HCT116 (cell line): ENCODE results near the gene CRIP2. TPM values are rescaled to one million over a fixed set of nuclear protein-coding genes. Genes with fewer than 3 reads are reported as not detected.

ENCODE experiments used
- ATAC-seq: fragments of 200-7000 bp; cut with Tn5 transposase; 2 replicates; pipeline ENCODE4 v1.9.1; 2020; ENCODE audit warnings: mild to moderate bottlenecking, moderate library complexity
- BruUV-seq: library from RNA; stranded (reverse); fragments of 400-500 nt; replicated peaks from 2 replicates; lab custom pipeline; 2021; lab: Mats Ljungman, UMichigan
- CTCF ChIA-PET: fragments of 300-600 bp; sonication (Branson Sonifier 250); formaldehyde crosslinking; loops from one replicate; lab custom pipeline; 2021; ENCODE audit warnings: antibody characterized with exemption; lab: Charles Lee
- POLR2A ChIA-PET: fragments of 300-600, 350-600 bp; sonication (Branson Sonifier 250); formaldehyde crosslinking; loops from one replicate; lab custom pipeline; 2021; ENCODE audit warnings: antibody characterized with exemption; lab: Charles Lee
- RAD21 ChIA-PET, 2 experiments: fragments of 300-600 bp; sonication (Branson Sonifier 250); formaldehyde crosslinking; loops; one replicate each; lab custom pipeline; 2023; ENCODE audit warnings: low total read pairs in 2 of 2; ENCODE audit not compliant: uncharacterized antibody in 2 of 2, unreplicated experiment in 2 of 2, low non-redundant PET in 1 of 2; lab: Charles Lee
- DNase-seq: peaks from one replicate; pipeline ENCODE4 v3.0.0-alpha.2; 2010; ENCODE audit warnings: low read depth, low spot score
- H2AFZ ChIP-seq: fragments of 200-600 bp; shearing (Covaris generic), sonication (generic); 2 replicates; pipeline ENCODE4 v1.6.1; 2017; ENCODE audit warnings: low read depth, mixed run types, mixed read lengths, antibody characterized with exemption, low read length; ENCODE audit not compliant: poor library complexity, severe bottlenecking
- H3K27ac ChIP-seq: 2 replicates; pipeline ENCODE4 v1.5.1; 2012; ENCODE audit warnings: low read depth, low read length
- H3K27me3 ChIP-seq: fragments of 200-600 bp; sonication (generic); 2 replicates; pipeline ENCODE4 v1.6.1; 2016; ENCODE audit warnings: mixed run types, low read length, mixed read lengths; ENCODE audit not compliant: insufficient read depth
- H3K36me3 ChIP-seq, 2 experiments: fragments of 200-500 bp in 1 of 2; fragments of 200-600 bp in 1 of 2; sonication (Bioruptor generic) in 1 of 2; sonication (generic) in 1 of 2; 2 replicates each; pipeline versions ENCODE4 v1.5.1 to v1.6.1; 2014 to 2016; ENCODE audit warnings: low read length in 2 of 2, inconsistent platforms in 1 of 2, mixed read lengths in 1 of 2, mixed run types in 1 of 2; ENCODE audit not compliant: insufficient read depth in 2 of 2, control insufficient read depth in 1 of 2
- H3K4me1 ChIP-seq, 2 experiments: fragments of 200-600 bp in 1 of 2; sonication (generic) in 1 of 2; 2 replicates each; pipeline versions ENCODE4 v1.5.1 to v1.6.1; 2012 to 2017; ENCODE audit warnings: low read length in 2 of 2, inconsistent platforms in 1 of 2, mild to moderate bottlenecking in 1 of 2, mixed read lengths in 1 of 2, mixed run types in 1 of 2, moderate library complexity in 1 of 2; ENCODE audit not compliant: insufficient read depth in 2 of 2, control insufficient read depth in 1 of 2
- H3K4me2 ChIP-seq: fragments of 200-600 bp; sonication (generic); 2 replicates; pipeline ENCODE4 v1.6.1; 2017; ENCODE audit warnings: mixed run types, low read length, mixed read lengths
- H3K4me3 ChIP-seq, 2 experiments: fragments of 200-600 bp in 1 of 2; sonication (generic) in 1 of 2; replicated peaks in 1 of 2; 2 replicates each; pipeline ENCODE4 v1.5.1; 2011 to 2016; ENCODE audit warnings: low read length in 2 of 2, control low read depth in 1 of 2, low read depth in 1 of 2, mild to moderate bottlenecking in 1 of 2, mixed read lengths in 1 of 2, mixed run types in 1 of 2
- H3K79me2 ChIP-seq: fragments of 200-600 bp; sonication (generic); 2 replicates; pipeline ENCODE4 v1.6.1; 2017; ENCODE audit warnings: mild to moderate bottlenecking, mixed run types, low read length, moderate library complexity, mixed read lengths; ENCODE audit not compliant: insufficient read depth
- H3K9ac ChIP-seq: fragments of 200-600 bp; sonication (generic); 2 replicates; pipeline ENCODE4 v1.6.1; 2016; ENCODE audit warnings: low read length, mixed read lengths
- H3K9me2 ChIP-seq: fragments of 200-600 bp; sonication (generic), shearing (Covaris generic); 2 replicates; pipeline ENCODE4 v1.6.1; 2017; ENCODE audit warnings: mixed run types, mild to moderate bottlenecking, moderate library complexity; ENCODE audit not compliant: insufficient read depth
- H3K9me3 ChIP-seq, 2 experiments: fragments of 200-500 bp in 1 of 2; fragments of 200-600 bp in 1 of 2; sonication (Bioruptor generic) in 1 of 2; sonication (generic) in 1 of 2; 2 replicates each; pipeline ENCODE4 v1.6.1; 2014 to 2017; ENCODE audit warnings: low read length in 2 of 2, mixed read lengths in 2 of 2, inconsistent platforms in 1 of 2, low read depth in 1 of 2, mild to moderate bottlenecking in 1 of 2, mixed run types in 1 of 2, moderate library complexity in 1 of 2; ENCODE audit not compliant: control insufficient read depth in 1 of 2, insufficient read depth in 1 of 2
- H4K20me1 ChIP-seq: fragments of 200-600 bp; sonication (generic), shearing (Covaris generic); 2 replicates; pipeline ENCODE4 v1.6.1; 2017; ENCODE audit warnings: mixed run types, mild to moderate bottlenecking, moderate library complexity; ENCODE audit not compliant: insufficient read depth
- EZH2 ChIP-seq: fragments of 200-600 bp; sonication (generic); IDR thresholded peaks from 2 replicates; pipeline ENCODE4 v1.6.1; 2017; ENCODE audit warnings: antibody characterized with exemption, mixed run types
- POLR2A ChIP-seq: IDR thresholded peaks from 2 replicates; pipeline ENCODE4 v1.7.0; 2011; ENCODE audit warnings: borderline replicate concordance; ENCODE audit not compliant: insufficient read depth, insufficient read length; ENCODE audit errors: extremely low read depth
- POLR2AphosphoS5 ChIP-seq: IDR thresholded peaks from 2 replicates; pipeline ENCODE4 v1.6.1; 2011; ENCODE audit warnings: mild to moderate bottlenecking, low read depth, low read length, moderate library complexity
- TCF7L2 ChIP-seq: IDR thresholded peaks from 2 replicates; pipeline ENCODE4 v1.7.0; 2011; ENCODE audit warnings: borderline replicate concordance, inconsistent platforms; ENCODE audit not compliant: insufficient read depth, insufficient read length; ENCODE audit errors: extremely low read depth
- ZFX ChIP-seq: fragments of 450-650 bp; IDR thresholded peaks from 2 replicates; pipeline ENCODE4 v1.6.1; 2017
- intact Hi-C: fragments of 100-400 bp; cut with micrococcal nuclease; formaldehyde crosslinking; loops from 2 replicates; pipeline ENCODE4 v1.10.0; 2022
- total RNA-seq: library from RNA; stranded (reverse); gene quantifications from one replicate; pipeline ENCODE4 v1.2.1, GENCODE V29; 2021; ENCODE audit not compliant: unreplicated experiment
- TF ChIP-seq, protein P1 (sequence below), 3 experiments: fragments of 200-600 bp in 1 of 3; sonication (generic) in 1 of 3; IDR thresholded peaks in 2 of 3; conservative IDR thresholded peaks in 1 of 3; 2 replicates each; pipeline ENCODE4 v1.5.1; 2012 to 2017; ENCODE audit warnings: low read depth in 2 of 3, low read length in 2 of 3, antibody characterized with exemption in 1 of 3, borderline replicate concordance in 1 of 3, control low read depth in 1 of 3, mild to moderate bottlenecking in 1 of 3, mixed read lengths in 1 of 3, mixed run types in 1 of 3, moderate library complexity in 1 of 3; ENCODE audit not compliant: insufficient read depth in 1 of 3

CRIP2 gene
- total RNA-seq, 1 experiment from 2014 or later, result 31.1 TPM

DNA sequence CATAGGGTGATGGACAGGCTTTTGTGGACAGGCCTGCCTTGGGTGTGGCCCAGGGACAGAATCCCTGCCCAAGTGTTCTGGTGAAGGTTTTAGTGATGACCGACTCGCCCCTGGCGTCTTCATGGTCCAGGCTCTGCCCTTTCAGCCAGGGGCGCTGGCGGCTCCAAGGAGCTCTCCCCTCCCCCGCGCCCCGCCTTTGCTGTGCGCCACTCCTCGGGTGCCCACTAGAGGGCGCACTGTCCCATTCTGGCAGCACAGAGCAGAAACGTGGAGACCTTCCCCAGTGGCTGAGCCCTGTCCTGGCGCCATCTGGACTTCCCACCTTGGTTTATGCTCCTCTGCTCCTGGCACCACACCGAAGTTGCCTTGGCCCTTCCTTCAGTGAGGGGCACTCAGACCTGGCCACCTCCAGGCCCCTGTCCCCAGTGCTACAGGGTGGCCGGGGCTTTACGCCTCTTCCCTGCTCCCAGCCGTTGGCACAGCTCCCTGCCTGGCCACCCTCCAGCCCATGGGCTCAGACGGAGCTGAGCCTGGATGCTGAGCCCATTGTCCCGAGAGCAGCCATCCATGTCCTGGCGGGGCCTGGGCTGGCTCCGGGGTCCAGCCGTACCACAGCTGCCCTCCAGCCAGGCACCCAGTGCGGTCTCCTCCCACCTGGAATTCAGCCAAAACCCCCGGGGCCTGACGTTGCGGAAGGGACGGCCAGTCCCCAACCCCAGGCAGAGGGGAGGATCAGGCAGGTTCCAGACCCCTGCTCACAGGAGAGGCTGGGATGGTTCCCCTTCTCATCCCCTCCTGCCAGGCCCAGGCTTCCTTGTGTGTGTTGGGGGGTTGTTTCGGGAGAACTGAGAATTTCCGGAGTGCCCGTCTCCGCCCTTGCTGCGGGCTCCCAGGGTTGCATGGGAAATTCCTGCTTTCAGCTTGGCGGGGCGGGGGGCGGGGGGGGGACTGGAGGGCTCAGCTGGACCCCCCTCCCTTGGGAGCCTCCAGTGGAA, 6.5 kb downstream of the CRIP2 start:
- Histone ChIP-seq H3K9ac (peak overlapping the region; percentile 99), H3K4me1 (peaks cover 29 to 58% of the 10 kb centered on the region in 2 experiments), H3K4me2 (peak overlapping the region; percentile 100), H3K9me3 (no peaks in the 10 kb centered on the region), H4K20me1 (no peaks in the 10 kb centered on the region), H3K27ac (peak overlapping the region; percentile 95), H3K4me3 (peak overlapping the region; percentile 54 to 77), H3K27me3 (no peaks in the 10 kb centered on the region), H3K36me3 (no peaks in the 10 kb centered on the region), H3K9me2 (no peaks in the 10 kb centered on the region), H2AFZ (no peak overlapping the region), H3K79me2 (no peaks in the 10 kb centered on the region)
- ChIA-PET RAD21 (interaction anchor here (1.0 to 2.0 kb wide), 4 partner anchors 9 to 110 kb away, joined by 5 to 16 read pairs (median 8); no protein-coding TSS in a partner anchor), POLR2A (interaction anchor here (2.2 kb wide), 1 partner anchor 10 kb away, joined by 29 read pairs; the partner anchor contains the start of gene TEDC1), CTCF (interaction anchor here (0.6 to 2.4 kb wide), 15 partner anchors 9 to 508 kb away, joined by 3 to 73 read pairs (median 5); partner anchors contain the start of gene TEDC1)
- peak; percentile 55 for DNase-seq
- intact Hi-C loops, result loop anchor here (1.0 kb wide), 1 partner anchor 8 kb away; no protein-coding TSS in a partner anchor
- peak; percentile 80 for ATAC-seq
- TF ChIP-seq ZFX (peak; percentile 28; the same call in 1 of the 2 replicates), POLR2A (peak; percentile 25), POLR2AphosphoS5 (peak; percentile 72), EZH2 (no peak), TCF7L2 (peak; percentile 37)
- TF ChIP-seq, protein P1, sequence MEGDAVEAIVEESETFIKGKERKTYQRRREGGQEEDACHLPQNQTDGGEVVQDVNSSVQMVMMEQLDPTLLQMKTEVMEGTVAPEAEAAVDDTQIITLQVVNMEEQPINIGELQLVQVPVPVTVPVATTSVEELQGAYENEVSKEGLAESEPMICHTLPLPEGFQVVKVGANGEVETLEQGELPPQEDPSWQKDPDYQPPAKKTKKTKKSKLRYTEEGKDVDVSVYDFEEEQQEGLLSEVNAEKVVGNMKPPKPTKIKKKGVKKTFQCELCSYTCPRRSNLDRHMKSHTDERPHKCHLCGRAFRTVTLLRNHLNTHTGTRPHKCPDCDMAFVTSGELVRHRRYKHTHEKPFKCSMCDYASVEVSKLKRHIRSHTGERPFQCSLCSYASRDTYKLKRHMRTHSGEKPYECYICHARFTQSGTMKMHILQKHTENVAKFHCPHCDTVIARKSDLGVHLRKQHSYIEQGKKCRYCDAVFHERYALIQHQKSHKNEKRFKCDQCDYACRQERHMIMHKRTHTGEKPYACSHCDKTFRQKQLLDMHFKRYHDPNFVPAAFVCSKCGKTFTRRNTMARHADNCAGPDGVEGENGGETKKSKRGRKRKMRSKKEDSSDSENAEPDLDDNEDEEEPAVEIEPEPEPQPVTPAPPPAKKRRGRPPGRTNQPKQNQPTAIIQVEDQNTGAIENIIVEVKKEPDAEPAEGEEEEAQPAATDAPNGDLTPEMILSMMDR (IDR thresholded peaks at IDR 0.05 in 2 of 3, conservative IDR thresholded peaks at IDR 0.05 in 1 of 3; ENCODE audit: borderline replicate concordance in 1 of 3, insufficient read depth in 1 of 3, low read depth in 2 of 3, low read length in 2 of 3), result peak in 2 of 3 experiments; percentile 98 to 99; a peak in 4 of 6 replicates
- BruUV-seq, result no TSS peak
